OCI-LY1 (cell line): Measurements from ENCODE around the gene SH3TC2.

Experiments used
- CTCF ChIP-seq: fragments of 200-600 bp; sonication (generic), shearing (Covaris generic); IDR thresholded peaks from 2 replicates; pipeline ENCODE4 v1.5.1; 2017; ENCODE audit warnings: mild to moderate bottlenecking, antibody characterized with exemption, low read length, moderate library complexity, mixed read lengths
- EZH2 ChIP-seq: fragments of 200-600 bp; sonication (generic), shearing (Covaris generic); IDR thresholded peaks from 2 replicates; pipeline ENCODE4 v1.8.0; 2017; ENCODE audit warnings: borderline replicate concordance, mixed run types, mild to moderate bottlenecking, antibody characterized with exemption, low read length, moderate library complexity, mixed read lengths

- TF ChIP-seq CTCF, result no peak
- TF ChIP-seq EZH2, result no peak
These were observed 24.4 kb downstream of the SH3TC2 start for GRCh38 chr5:149038336-149039080.
